ELF-1 (cell line): ENCODE data around the gene TMEM121B.

Experiments used
- DNase-seq: peaks from one replicate; pipeline ENCODE4 v3.0.0-alpha.2; 2016; ENCODE audit warnings: low read depth, low spot score

Gene TMEM121B

DNA sequence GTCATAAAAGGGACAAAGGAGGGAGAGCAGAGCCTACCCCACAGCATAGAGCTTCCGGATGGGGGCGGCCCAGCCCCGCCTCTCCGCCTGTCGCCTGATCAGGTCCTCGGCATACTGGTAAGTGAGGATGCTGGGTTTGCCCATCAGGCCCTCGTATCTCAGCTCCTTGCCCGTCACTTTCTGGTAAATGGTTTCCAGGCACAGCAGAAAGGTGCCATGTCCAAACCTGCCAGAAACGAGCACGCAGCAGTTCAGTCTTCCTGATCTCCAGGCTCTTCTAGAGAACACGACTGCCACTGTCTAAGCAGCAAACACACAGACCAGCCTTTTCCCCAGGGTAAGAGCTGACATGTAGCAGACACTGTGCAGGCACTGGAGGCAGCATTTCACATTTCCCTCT is 17.4 kb upstream of the TMEM121B start:
- no peak for DNase-seq

GRCh38 chr22:17137861-17138425 is 16.8 kb upstream of the TMEM121B start:
- no peak for DNase-seq

DNA sequence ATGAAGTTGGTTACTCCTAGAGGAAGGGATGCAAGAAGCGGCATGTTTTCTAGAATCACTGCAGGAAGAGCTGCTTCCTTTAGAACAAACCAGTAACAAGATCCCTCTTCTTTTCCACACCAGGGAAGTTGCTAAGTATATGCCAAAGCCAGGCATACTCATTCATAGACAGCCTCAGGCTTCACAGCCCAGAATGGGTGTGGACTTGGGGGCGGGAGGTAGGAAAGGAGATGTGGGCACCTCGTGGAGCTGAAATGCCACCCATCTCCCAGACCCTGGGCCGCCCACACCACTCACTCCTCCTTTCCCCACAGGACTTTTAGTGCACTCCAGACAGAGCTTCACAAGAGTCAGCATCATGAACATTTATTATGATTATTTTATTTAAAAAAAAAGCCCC is 16.0 kb upstream of the TMEM121B start:
- no peak for DNase-seq

DNA sequence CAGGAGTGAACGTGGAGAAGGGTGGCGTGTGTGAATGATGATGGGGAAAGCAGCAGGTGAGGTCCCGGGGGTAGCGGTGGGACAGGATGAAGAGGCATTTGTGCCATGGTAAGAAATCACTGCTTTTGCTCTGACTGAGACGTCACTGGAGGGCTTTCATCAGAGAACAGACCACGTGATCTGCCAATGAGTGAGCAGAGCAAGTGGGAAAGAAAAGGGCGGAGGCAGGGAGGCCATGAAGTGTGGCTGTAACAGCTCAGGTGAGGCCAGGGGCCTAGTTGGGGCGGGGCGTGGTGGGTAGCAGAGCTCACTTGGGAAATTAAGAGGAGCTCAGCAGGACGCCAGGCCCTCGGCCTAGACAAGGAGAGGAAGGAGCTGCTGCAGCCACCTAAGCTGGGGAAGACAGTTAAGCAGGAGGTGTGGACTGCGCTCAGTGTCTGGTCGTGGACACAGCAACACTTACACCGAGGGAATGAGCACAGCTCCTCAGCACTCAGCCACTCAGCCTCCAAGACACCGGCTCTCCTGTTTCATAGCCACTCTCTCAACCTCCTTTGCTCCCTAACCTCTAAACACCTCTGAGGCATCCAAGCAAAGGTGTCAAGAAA is 14.1 kb upstream of the TMEM121B start:
- DNase-seq, result no peak

DNA sequence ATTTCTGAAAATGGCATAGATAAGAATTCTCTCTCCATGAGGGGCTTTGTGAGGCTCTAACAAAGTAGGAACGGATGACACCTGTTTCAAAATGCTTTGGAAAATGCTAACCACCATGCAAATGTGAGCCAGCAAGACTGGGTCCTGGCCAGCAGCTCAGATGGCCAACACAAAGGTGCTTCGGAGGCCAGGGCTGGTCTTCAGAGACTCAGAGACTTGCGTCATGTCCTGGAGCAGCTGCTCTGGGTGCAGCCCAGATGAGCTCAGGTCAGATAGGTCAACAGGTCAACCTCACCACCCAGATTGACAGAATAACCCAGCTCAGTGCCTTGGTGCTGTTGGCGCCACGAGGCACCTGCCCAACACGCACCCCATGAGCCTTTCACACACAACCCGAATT is 12.0 kb upstream of the TMEM121B start:
- no peak for DNase-seq

- DNase-seq, result no peak
Observed at GRCh38 chr22:17132112-17132511, 11.0 kb upstream of the TMEM121B start.

GRCh38 chr22:17131686-17132085 is 10.5 kb upstream of the TMEM121B start:
- peak; percentile 46 for DNase-seq

GRCh38 chr22:17130199-17130598 is 9.0 kb upstream of the TMEM121B start:
- no peak for DNase-seq

DNA sequence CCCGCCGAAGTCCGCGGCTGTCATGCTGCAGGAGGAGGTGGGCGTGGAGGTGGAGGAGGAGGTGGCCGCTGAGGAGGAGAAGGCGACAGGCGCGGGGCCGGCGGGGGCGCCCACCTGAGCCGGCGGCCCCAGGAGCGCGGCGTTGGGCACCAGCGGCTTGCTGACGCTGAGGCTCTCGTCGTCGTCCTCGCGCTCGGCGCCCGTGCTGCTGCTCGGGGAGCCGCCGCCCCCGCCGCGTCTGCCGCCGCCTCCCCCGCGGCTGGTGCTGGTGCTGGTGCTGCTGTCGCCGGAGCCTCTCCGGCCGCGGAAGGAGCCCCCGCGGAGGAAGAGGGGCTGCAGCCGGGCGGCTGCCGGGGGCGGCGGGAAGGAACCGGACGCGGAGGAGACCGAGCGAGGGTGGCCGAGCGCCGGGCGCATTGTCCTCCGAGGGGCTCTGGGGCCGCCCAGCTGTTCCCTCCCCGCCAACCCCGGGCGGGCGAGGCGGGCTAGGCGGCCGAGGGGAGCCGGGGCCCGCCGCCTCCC is 388 bp downstream of the TMEM121B start:
- DNase-seq, result no peak

DNA sequence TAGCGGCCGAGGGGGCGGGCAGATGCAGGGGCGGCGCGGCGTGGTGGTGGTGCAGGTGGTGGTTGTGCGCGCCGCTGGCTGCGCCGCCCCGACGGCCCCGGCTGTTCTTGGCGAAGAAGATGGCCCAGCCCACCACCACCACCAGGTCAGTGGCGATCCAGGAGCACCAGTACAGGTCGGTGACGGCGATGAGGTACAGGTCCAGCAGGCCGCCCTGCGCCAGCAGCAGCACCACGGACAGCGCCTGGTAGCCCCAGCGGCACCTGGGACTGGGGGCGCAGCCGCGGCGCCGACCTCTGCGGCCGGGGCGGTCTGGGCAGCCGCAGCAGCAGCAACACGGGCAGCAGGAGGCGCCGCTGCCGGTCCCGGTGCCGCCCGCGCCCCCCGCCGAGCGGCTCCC is 879 bp downstream of the TMEM121B start:
- peak; percentile 85 for DNase-seq

- DNase-seq, result peak; percentile 86
Observed at GRCh38 chr22:17119481-17120202, 1.5 kb downstream of the TMEM121B start.

DNA sequence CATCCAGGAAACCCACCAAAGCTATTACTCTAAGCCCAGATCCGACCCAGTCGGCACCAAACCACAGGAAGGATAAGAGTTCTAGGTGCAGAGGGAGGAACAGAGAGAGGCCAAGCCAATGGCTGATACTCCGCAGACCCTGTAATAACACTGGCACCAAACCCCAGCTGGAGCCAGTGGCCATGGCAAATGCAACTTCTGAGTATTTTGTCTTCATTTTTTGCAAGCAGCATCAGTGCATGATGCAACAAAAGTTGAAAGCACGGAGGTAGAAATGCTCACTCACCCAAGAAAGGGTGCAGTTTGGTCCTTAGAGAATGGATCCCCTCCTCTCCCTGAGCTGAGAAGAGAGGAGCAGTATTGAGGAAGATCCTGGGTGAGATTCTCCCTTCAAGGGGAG is 2.8 kb downstream of the TMEM121B start:
- DNase-seq, result no peak

DNA sequence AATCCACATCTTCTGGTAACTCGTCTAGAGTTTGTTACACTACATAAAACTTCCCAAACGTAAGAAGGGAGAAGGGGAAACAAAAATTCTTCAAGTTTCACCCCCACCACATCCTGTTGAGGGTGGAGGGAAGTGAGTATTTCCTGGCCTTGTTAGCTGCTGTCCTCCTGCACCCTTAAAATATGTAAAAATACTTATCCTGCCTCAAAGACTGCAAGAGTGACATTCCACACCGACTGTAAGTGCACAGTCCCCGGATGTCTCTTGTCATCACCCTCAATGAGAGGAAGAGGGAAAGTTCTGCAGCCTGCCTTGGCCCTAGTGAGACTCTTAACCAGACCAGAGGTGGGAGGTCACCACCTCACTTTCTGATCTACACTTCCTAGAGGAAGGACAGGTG is 3.3 kb downstream of the TMEM121B start:
- DNase-seq, result no peak

- DNase-seq, result no peak
Observed at GRCh38 chr22:17117400-17117799, 3.8 kb downstream of the TMEM121B start.

GRCh38 chr22:17116572-17117330 is 4.4 kb downstream of the TMEM121B start:
- peak; percentile 26 for DNase-seq

- DNase-seq, result no peak
Observed at GRCh38 chr22:17115945-17116565, 5.1 kb downstream of the TMEM121B start.

DNA sequence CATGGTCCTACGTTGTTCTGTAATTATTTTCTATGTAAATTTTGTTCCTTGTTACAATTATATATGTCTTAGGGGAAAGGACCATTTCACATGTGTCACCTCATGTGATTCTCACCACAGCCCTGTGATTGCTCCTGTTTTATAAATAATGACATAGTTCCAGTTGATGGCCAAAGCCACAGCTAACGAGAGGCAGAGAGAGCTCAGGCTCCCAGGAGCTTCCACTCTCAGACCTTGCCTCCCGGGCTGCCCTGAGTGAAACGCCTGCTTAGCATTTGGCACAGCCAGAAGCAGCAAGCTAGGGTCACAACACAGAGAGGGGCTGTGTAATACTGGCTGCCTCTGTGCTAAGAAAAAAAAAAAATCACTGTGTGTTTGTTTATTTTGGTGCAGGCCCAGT is 5.9 kb downstream of the TMEM121B start:
- no peak for DNase-seq

GRCh38 chr22:17114898-17115235 is 6.3 kb downstream of the TMEM121B start:
- no peak for DNase-seq

GRCh38 chr22:17114173-17114897 is 6.8 kb downstream of the TMEM121B start:
- no peak for DNase-seq

DNA sequence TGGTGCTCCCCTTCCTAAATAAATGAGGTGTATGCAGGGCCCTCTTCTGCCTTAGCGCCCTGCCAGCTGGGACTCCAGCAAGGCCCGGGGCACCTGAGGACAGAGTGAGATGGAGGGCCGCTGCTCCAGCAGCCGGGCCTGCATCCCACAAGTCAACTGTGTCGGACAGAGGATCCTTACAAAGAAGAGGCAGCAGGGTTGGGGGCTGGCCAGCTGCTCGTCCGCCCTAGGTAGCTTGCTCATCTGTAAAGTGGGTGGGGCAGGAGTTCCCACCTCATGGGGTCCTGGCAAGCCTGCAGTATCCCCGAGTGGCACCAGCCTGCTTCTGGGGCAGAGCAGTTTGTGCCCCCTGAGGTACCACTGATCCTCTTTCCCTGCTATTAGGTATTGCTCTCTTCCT is 7.6 kb downstream of the TMEM121B start:
- DNase-seq, result no peak

DNA sequence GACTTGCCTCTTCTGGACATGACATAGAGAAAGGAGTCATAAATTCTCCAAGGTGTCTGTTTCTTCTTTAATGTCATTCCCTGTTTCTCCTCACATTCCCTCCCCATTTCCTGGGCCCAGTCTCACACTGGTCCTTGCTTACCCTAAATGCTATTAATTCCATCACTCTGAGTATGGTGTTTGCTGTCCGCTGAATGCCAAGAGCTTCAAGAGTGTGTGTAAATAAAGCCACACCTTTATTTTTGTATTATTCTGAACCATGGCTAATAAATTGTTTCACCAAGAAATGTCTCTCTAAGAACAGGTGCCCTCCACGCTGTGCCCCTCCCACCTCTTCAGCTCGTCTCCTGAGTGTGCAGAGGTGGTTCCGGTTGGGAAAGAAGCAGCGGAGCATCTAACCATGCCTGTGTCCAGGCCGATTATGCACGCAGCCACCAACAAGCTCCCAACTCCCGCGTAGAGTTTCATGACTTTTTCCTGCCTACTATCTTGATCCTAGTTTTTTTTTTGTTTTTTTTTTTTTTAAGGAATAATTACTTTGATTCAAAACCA is 8.6 kb downstream of the TMEM121B start:
- DNase-seq, result no peak
